Neural crest cell (in vitro differentiated cells): Measurements from ENCODE around the gene SPRR5. TPM values are rescaled to one million over a fixed set of nuclear protein-coding genes. Genes with fewer than 3 reads are reported as not detected.

Experiments used
- DNase-seq: peaks from one replicate; pipeline ENCODE4 v3.0.0; 2021; ENCODE audit warnings: low read depth, mixed read lengths, low spot score
- H3K27ac Mint-ChIP-seq: one replicate; pipeline ENCODE4 v1.8.0; 2021; ENCODE audit warnings: mild to moderate bottlenecking, mixed read lengths; ENCODE audit not compliant: unreplicated experiment
- H3K27me3 Mint-ChIP-seq: 2 replicates; pipeline ENCODE4 v1.8.0; 2021; ENCODE audit warnings: low read depth, mild to moderate bottlenecking, mixed read lengths
- H3K36me3 Mint-ChIP-seq: 2 replicates; pipeline ENCODE4 v1.8.0; 2021; ENCODE audit warnings: low read depth, mild to moderate bottlenecking, mixed read lengths
- H3K4me1 Mint-ChIP-seq: 2 replicates; pipeline ENCODE4 v1.8.0; 2021; ENCODE audit warnings: mixed read lengths
- H3K4me3 Mint-ChIP-seq: one replicate; pipeline ENCODE4 v1.8.0; 2021; ENCODE audit warnings: mild to moderate bottlenecking, mixed read lengths
- H3K9me3 Mint-ChIP-seq: 2 replicates; pipeline ENCODE4 v1.8.0; 2021; ENCODE audit warnings: mixed read lengths
- CTCF ChIP-seq: fragments of 200-600 bp; sonication (generic); conservative IDR thresholded peaks from 2 replicates; pipeline ENCODE4 v1.5.0; 2021; ENCODE audit warnings: antibody characterized with exemption, mild to moderate bottlenecking
- total RNA-seq: library from RNA; stranded (reverse); gene quantifications from 2 replicates; pipeline ENCODE4 v1.2.1, GENCODE V29; 2021

The SPRR5 gene
- total RNA-seq, 1 donor from 2014 or later = not detected

DNA sequence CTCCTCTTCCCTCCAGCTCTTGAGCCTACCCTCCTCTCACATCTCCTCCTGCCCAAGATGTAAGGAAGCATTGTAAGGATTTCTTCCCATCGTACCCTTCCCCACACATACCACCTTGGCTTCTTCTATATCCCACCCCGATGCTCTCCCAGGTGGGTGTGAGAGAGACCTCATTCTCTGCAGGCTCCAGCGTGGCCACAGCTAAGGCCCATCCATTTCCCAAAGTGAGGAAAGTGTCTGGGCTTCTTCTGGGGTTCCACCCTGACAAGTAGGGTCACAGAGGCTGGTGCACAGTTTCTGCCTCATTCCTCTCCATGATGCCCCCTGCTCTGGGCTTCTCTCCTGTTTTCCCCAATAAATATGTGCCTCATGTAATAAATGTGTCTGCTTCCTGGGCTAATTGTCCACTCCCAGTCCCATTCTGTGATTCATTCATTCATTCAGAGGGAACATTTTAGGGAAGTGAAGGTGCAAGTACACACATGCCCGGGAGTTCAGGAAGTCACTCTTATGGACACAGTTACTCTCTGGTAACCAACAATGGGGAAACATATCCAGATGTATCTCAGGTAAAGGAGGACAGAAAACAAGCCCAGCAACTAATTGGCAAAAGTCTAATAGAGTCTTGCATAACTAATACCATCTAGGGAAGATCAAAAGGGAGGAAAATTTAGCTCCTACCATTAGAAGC is 25.3 kb downstream of the SPRR5 start:
- Mint-ChIP-seq H3K27me3 (peaks cover 7% of the 10 kb centered on the region), H3K9me3 (no peaks in the 10 kb centered on the region), H3K4me1 (no peaks in the 10 kb centered on the region), H3K36me3 (no peaks in the 10 kb centered on the region), H3K4me3 (no peak overlapping the region), H3K27ac (no peak overlapping the region)
- DNase-seq = no peak
- no peak for TF ChIP-seq CTCF

- Mint-ChIP-seq H3K4me1 (no peaks in the 10 kb centered on the region), H3K9me3 (no peaks in the 10 kb centered on the region), H3K27ac (no peak overlapping the region), H3K27me3 (peaks cover 14% of the 10 kb centered on the region), H3K36me3 (no peaks in the 10 kb centered on the region), H3K4me3 (no peak overlapping the region)
- DNase-seq = no peak
- TF ChIP-seq CTCF = no peak
Measured at GRCh38 chr1:152976688-152977087, 29.7 kb downstream of the SPRR5 start.

DNA sequence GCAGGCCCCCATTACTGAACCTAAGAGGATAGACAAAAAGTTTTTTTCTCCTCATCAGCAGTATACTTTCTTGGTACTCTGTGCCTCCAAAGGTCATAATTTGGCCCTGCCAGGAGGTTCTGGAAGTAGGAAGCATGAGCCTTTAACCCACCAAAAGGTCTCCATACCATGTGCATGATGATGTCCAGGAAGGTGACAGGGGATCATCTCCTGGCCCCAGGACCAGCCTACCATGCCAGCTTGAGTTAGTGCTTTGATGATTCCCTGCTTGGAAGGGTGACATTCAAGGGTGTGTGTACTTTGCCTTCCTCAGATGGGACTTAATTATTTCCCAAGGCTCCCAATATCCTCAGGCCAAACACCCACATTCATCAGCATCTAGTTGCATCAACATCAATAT is 30.6 kb downstream of the SPRR5 start:
- Mint-ChIP-seq H3K9me3 (no peaks in the 10 kb centered on the region), H3K27ac (no peak overlapping the region), H3K4me1 (no peaks in the 10 kb centered on the region), H3K27me3 (peaks cover 9% of the 10 kb centered on the region), H3K4me3 (no peak overlapping the region), H3K36me3 (no peaks in the 10 kb centered on the region)
- no peak for TF ChIP-seq CTCF
- no peak for DNase-seq

GRCh38 chr1:152980676-152981075 is 33.7 kb downstream of the SPRR5 start:
- Mint-ChIP-seq H3K36me3 (no peaks in the 10 kb centered on the region), H3K9me3 (no peaks in the 10 kb centered on the region), H3K4me1 (no peaks in the 10 kb centered on the region), H3K27me3 (peaks cover 16% of the 10 kb centered on the region), H3K27ac (no peak overlapping the region), H3K4me3 (no peak overlapping the region)
- no peak for TF ChIP-seq CTCF
- no peak for DNase-seq

DNA sequence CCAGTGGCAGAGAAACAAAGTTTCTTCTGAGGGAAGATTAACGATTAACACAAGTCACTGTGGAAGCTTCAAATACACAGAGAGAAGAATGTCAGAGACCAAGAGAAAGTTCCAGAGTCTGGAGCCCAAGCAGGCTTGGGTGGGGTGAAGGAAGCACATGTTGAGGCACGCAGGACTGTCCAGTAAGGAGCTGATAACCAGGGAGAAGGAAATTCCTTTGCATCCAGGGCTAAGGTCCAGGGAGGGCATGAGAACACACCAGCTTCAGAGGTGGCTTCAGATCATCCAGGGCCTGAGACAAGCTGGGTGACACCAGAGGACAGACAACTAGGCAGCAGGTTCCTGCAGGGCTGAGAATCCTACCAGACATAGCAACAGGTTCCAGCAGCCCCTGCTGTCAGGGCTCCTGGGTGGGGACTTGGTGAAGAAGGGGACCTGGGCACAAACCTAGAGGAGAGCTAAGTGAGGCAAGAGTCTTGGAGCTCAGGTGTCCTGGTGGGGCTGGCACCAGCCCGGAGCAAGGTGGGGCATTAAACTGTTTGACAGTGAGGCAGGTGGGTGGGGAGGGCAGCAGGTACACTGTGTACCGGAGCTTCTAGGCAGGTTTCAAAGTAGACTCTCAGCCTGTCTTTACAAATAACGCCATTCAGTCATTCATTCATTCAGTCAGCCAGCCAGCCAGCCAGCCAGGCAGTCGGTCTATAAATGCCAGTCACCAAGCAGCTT is 34.3 kb downstream of the SPRR5 start:
- no peak for TF ChIP-seq CTCF
- no peak for DNase-seq
- H3K4me1 Mint-ChIP-seq = no peaks in the 10 kb centered on the region
- peaks cover 21% of the 10 kb centered on the region for H3K27me3 Mint-ChIP-seq
- no peaks in the 10 kb centered on the region for H3K9me3 Mint-ChIP-seq
- no peak overlapping the region for H3K4me3 Mint-ChIP-seq
- no peak overlapping the region for H3K27ac Mint-ChIP-seq
- no peaks in the 10 kb centered on the region for H3K36me3 Mint-ChIP-seq
